ENCODE measurements around the gene HECTD1. TPM values are rescaled to one million over a fixed set of nuclear protein-coding genes. Genes with fewer than 3 reads are reported as not detected.

HECTD1 gene
- total and polyA plus RNA-seq, 10 of the 15 experiments (the other 5 are each of a cell fraction or from before 2014, with no cell fraction given): 27.3 to 116 (median 57.7) TPM

GRCh38 chr14:31228533-31228932, 20.9 kb upstream of the HECTD1 start:
- POLR2A ChIA-PET: interaction anchor here (0.6 kb wide), 3 partner anchors 29 to 402 kb away, joined by 3 read pairs; no protein-coding TSS in a partner anchor
- DNase-seq (ENCODE audit: low read depth, low spot score) (no peak), ATAC-seq (peak; percentile 57), FAIRE-seq (no peak)
- intact Hi-C loops (cut with micrococcal nuclease; ENCODE audit: unreplicated experiment) (no loop called here), in situ Hi-C loops (cut with MboI) (no loop called here)
- BruUV-seq (replicated peaks): no TSS peak
- CTCF ChIA-PET: interaction anchor here (0.8 to 1.3 kb wide), 4 partner anchors 12 to 61 kb away, joined by 3 to 4 read pairs (median 3); no protein-coding TSS in a partner anchor
- no peak overlapping the region for H3K4me3 ChIP-seq
- no peaks in the 10 kb centered on the region for H4K20me1 ChIP-seq (ENCODE audit: control insufficient read depth, insufficient read depth)
- SMC1A ChIA-PET (ENCODE audit: uncharacterized antibody, unreplicated experiment): interaction anchor here (0.6 to 1.9 kb wide), 9 partner anchors 8 to 92 kb away, joined by 3 to 11 read pairs (median 3); no protein-coding TSS in a partner anchor
- no peaks in the 10 kb centered on the region for H3K36me3 ChIP-seq (ENCODE audit: control insufficient read depth in 2 of 2, insufficient read depth in 2 of 2, low read length in 1 of 2)
- H3K4me2 ChIP-seq (ENCODE audit: control insufficient read depth, insufficient read depth): peak overlapping the region; percentile 64; the same call in 1 of the 2 replicates
- TF ChIP-seq ZBTB40 (IDR thresholded peaks at IDR 0.05; ENCODE audit: borderline replicate concordance): peak; percentile 56; the same call in 1 of the 2 replicates
- TF ChIP-seq TCF7 (IDR thresholded peaks at IDR 0.05; ENCODE audit: borderline replicate concordance): no peak
- TF ChIP-seq ZSCAN29 (IDR thresholded peaks at IDR 0.05): no peak
- H3K79me2 ChIP-seq (ENCODE audit: control insufficient read depth, insufficient read depth, low read length): no peaks in the 10 kb centered on the region
- H3K9ac ChIP-seq (ENCODE audit: control insufficient read depth, insufficient read depth, low read length): no peak overlapping the region
- no peak overlapping the region for H3K27ac ChIP-seq (ENCODE audit: control insufficient read depth, insufficient read depth)
- H3K4me1 ChIP-seq (ENCODE audit: control insufficient read depth, insufficient read depth, low read length): peaks cover 17% of the 10 kb centered on the region
- RAD21 ChIA-PET (ENCODE audit: unreplicated experiment): interaction anchor here (0.9 to 1.2 kb wide), 3 partner anchors 20 to 45 kb away, joined by 3 to 5 read pairs (median 4); no protein-coding TSS in a partner anchor
- H3K27me3 ChIP-seq (replicated peaks in 1 of 2; ENCODE audit: control insufficient read depth in 2 of 2, insufficient read depth in 2 of 2, low read length in 1 of 2): no peaks in the 10 kb centered on the region
- no peaks in the 10 kb centered on the region for H3K9me3 ChIP-seq (replicated peaks; ENCODE audit: control insufficient read depth, insufficient read depth, low read length)
- H2AFZ ChIP-seq (ENCODE audit: control insufficient read depth, low read depth, low read length): no peak overlapping the region
